GM21717 (cell line): Measurements from ENCODE around the gene MAGI2.
"Not testable (repeated sequence)": the region's sequence is repeated elsewhere in the genome, so short reads cannot be mapped to it uniquely, and the experiment has no call there.

Experiments used
- ATAC-seq: cut with Tn5 transposase; IDR thresholded peaks from one replicate; pipeline ENCODE4 v1.9.1; 2021; ENCODE audit warnings: mild to moderate bottlenecking, moderate library complexity; ENCODE audit not compliant: unreplicated experiment

Gene MAGI2

GRCh38 chr7:79071187-79071586 lies 382.3 kb downstream of the MAGI2 start:
- ATAC-seq, result not testable (repeated sequence)

DNA sequence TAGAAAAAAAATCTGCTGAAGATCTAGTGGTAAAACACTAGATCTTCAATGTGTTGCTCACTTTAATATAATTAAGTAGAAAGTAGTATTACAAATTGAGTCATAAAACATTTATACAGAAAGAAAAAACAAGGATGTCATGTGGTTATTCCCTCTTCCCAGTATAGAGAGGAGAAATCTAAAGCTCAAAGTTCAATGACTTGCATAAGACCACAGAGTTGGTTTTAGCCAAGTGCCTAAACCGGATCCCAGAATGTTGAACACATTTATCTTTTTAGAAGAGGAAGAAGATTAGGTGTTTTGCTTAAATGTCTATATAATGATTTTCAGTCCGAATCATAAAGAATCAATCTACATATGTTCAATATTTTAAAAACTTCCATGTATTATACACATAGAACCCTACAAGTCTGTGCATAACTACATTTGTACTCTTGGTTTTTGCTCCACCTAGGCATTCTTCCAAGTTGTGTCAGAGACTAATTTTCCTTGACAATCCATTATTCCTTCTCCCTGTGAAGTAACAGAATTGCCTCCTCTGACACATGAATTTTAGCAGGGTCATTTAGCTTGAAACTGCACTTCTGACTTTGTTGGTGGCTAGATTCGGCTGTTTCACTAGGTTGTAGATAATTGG lies 389.2 kb downstream of the MAGI2 start:
- ATAC-seq, result no peak

DNA sequence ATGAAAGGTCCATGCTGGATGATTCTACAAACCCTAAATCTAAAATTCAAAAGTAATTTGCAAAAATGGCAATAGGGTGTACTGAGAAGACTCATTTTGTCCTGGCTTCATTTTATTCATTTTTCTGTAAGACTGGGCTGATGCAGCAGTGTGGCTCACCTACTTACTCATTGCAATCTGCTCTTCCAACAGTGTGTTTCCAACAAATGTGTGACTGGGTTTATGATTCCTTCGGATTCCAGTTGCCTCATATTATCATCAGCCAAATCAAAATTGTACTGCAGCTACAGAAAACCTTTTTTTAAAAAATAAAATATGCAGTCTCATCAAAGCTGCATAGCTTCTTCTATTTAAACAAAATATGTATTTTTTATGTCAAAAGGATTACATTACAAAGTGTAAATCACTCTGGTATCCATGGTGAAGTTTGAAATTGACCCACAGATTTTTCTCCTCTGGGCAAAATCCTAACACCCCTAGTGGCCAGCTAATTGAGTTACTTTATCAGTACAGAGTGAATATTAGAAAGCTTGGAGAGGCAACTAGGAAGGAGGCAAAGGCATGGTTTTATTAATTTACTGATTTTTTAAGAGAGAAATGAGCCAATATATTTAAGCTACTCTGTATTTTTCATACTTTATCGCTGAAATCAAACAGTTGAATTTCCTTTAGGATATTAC lies 390.3 kb downstream of the MAGI2 start:
- ATAC-seq, result no peak

DNA sequence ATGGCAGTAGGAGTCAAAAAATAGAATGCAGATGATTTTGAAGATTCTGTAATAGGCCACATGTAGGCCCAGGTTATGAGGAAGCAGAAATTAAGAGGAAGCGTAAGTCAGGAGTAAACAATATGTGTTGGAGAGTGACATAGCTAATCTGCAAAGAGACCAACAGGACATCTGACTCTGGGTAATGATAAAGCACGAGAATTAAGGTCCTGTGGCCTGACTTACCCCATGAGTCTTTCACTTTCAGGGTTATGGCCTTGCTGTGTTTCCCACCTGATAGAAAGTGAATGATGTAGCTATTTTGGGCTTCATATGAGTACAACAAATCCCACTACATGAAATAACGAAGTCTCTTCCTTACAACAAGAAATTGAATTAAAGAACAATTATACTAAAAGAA lies 393.0 kb downstream of the MAGI2 start:
- ATAC-seq, result no peak

GRCh38 chr7:79055722-79056415 lies 397.6 kb downstream of the MAGI2 start:
- ATAC-seq, result no peak

DNA sequence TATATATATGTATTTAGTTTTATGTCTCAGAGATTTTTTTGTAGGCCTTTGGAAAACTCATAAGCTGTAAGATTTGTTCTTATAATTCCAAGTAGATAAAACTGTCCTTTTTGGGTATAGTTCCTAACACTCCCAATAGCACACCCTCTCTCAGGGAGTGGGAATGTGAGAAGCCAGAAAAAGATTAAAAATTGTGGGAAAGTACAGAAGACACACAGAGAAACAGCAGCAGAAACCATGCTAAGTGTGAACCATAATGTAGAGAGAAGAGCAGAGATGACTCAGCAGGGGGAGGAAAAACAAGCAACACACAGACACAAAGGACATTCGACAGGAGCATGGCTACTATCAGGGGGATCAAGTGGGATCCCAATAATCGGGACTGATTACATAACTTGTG lies 401.6 kb downstream of the MAGI2 start:
- ATAC-seq, result no peak

DNA sequence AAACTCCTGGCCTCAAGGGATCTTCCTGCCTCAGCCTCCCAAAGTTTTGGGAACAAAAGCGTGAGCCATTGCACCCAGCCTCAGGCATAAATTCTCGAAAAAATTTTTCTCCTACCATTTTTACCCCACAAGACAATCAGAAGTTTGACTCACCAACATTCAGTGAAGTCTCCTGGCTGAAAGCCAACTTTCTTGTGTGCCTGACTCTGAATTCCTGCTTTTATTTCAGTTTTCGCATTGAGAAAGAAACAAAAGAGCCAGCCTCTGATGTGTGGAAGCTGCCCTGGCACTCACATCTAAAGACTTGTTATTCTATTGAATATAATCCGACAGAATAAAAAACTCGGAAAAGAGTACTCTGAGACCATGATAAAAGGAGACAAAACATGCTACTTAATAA lies 402.9 kb downstream of the MAGI2 start:
- ATAC-seq, result no peak

DNA sequence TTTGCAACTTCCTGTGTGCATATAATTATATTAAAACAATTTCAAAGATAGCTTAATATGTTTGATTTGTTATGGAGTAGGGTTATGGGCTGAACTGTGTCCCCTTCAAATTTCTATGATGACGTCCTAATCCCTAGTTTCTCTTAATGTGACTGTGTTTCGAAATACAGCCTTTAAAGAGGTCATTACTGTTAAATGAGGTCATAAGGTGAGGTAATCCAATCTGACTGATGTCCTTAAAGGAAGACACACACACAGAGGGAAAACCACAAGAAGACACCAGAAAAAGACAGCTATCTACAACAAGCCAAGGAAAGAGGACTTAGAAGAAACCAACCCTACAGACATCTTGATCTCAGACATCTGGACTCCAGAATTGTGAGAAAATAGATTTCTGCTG lies 407.4 kb downstream of the MAGI2 start:
- ATAC-seq, result no peak

GRCh38 chr7:79037001-79037400 lies 416.5 kb downstream of the MAGI2 start:
- no peak for ATAC-seq

DNA sequence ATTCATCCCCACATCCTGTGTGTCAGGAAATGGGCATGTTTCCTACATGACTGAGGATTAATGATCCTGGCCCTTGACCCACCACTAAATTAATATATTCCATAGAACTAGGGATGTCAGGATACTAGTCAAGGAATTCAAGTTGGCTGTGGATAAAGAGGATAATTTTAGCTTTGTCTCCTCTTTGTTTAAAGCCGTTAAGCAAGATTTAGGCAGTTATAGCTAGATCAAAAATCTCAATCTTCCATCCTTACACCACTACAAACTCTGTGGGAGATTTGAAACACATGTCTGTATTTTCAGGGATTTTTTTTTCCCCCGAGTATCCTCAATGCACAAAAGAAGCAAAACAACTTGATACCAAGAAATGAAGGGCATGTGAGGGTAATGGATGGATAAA lies 417.1 kb downstream of the MAGI2 start:
- no peak for ATAC-seq

GRCh38 chr7:79035858-79036257 lies 417.6 kb downstream of the MAGI2 start:
- no peak for ATAC-seq

GRCh38 chr7:79034730-79035129 lies 418.7 kb downstream of the MAGI2 start:
- no peak for ATAC-seq

DNA sequence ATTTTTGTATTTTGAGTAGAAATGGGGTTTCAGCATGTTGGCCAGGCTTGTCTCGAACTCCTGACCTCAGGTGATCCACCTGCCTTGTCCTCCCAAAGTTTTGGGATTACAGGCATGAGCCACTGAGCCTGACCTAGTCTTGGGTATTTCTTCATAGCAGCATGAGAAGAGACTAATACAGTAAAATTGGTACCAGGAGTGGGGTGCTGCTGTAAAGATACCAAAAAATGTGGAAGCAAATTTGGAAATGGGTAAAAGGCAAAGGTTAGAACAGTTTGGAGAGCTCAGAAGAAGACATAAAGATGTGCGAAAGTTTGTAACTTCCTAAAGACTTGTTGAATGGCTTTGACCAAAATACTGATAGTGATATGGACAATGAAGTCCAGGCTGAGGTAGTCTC lies 433.8 kb downstream of the MAGI2 start:
- not testable (repeated sequence) for ATAC-seq

DNA sequence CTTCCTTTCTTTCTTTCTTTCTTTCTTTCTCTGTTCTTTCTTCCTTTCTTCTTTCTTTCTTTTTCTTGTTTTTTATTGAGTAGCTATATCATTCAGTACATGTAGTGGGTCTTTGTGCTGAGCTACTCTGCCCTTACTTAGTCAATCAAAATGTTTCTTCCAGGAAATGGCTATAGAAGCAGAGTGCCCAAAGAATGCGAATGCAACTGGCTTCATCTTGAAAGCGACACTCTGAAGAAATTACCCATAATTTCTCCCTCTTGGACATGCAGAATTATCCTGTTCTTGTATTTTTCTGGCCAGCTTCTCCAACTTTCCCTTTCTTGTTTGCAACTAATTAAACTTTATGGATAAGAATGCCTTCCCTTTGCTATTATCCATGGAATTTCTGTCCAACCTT lies 441.5 kb downstream of the MAGI2 start:
- ATAC-seq, result no peak

DNA sequence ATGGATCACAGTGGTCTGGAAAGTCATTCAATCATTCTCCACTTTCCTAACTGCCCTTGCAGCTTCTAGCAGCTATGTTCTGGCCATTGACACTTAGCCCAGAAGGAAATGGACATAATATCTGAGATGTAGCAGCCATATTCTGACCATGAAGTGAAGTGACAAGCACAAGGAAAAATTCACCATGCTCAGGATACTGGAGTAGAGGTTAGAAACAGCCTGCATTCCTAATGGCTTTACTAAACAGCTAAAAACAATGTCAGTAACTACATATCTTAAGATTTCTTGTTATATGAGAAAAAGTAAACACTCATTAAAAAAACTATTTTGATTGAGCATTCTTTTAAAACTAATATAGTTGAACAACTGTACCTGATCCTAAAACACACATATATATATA lies 443.8 kb downstream of the MAGI2 start:
- ATAC-seq, result no peak

- ATAC-seq, result no peak
Measured at GRCh38 chr7:79008786-79009185, 444.7 kb downstream of the MAGI2 start.

GRCh38 chr7:78996013-78996412 lies 457.5 kb downstream of the MAGI2 start:
- no peak for ATAC-seq

DNA sequence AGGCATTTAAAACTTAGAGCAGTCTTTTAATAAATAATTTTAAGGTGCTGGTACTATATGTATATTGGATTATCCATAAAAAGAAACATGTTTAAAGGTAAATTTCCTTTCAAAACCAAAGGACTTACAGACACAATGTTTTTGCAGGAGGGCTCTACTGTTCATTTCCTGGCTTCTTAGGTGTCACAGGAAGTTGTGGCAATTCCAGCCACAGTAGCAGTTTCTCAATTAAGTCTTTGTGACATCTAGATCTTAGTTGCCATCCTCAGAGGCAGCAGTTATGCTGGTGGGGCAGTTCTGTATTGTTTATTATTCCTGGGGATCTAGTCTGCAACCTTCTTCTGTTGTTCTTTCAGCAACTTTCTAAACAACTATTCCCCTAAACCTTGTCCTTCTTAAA lies 460.1 kb downstream of the MAGI2 start:
- ATAC-seq, result no peak

- ATAC-seq, result no peak
Measured at GRCh38 chr7:78985509-78985908, 468.0 kb downstream of the MAGI2 start.

DNA sequence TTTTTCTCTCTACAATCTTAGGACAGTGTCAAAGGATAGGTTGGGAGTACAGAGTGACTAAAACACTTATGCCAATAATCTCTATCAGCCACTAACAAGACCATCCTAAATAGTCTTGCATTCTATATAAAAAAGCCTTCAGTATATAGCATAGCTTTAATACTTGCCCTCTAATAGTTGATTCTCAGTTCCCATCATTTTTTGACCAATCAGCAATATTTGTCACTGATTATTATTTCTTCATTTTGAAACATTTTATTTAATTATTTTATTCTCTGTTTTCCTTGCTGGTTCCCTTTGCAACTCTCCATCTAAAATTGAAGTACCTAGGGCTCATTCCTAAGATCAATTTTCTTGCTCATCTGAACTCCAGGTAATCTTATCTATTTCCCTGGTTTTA lies 470.0 kb downstream of the MAGI2 start:
- ATAC-seq, result no peak

DNA sequence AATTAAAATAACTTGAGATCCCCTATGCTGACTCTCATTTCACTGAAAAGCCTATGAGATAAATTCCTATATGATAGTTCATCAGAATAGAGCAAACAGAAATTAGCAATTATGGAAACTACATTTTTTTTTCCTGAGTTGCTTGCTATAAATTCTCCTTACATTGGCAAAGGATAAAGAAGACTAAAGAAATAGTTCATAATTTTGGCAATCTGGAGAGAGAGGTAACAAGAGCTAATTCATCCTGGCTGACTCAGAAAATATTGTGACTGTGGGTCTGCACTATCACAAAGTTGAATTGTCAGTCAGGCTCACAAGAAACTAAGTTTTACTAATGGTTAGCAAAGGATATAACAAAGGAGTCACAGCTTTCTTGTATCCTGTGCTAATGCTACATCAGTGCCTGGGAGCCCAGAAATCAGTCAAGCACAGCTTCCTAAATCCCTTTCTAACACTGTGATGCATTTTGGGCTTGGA lies 483.0 kb downstream of the MAGI2 start:
- ATAC-seq, result no peak

GRCh38 chr7:78968951-78969350 lies 484.5 kb downstream of the MAGI2 start:
- no peak for ATAC-seq
